ENCODE data around the gene GNB1L. TPM values are rescaled to one million over a fixed set of nuclear protein-coding genes. Genes with fewer than 3 reads are reported as not detected.

Gene GNB1L
- total RNA-seq, 4 donors from 2014 or later, result 4.6 to 8.7 (median 6.8) TPM

- Histone ChIP-seq H3K27ac (replicated peaks in 1 of 4) (no peak overlapping the region), H3K27me3 (no peaks in the 10 kb centered on the region), H3K4me1 (peaks cover 0 to 4% (median 2%) of the 10 kb centered on the region in 4 donors), H3K36me3 (peaks cover 0 to 6% (median 3%) of the 10 kb centered on the region in 4 donors), H3K9me3 (no peaks in the 10 kb centered on the region), H3K4me3 (no peak overlapping the region)
- no peak for DNase-seq (ENCODE audit: extremely low spot score)
- intact Hi-C loops (cut with DNase I), result no loop called here
- no peak for TF ChIP-seq EP300 (IDR thresholded peaks at IDR 0.05)
- TF ChIP-seq POLR2A (IDR thresholded peaks at IDR 0.05; ENCODE audit: low read depth), result no peak
- TF ChIP-seq POLR2AphosphoS5 (IDR thresholded peaks at IDR 0.05), result no peak
- no peak for TF ChIP-seq CTCF (IDR thresholded peaks at IDR 0.05)
- 94% methylated on average over 23 of the region's 30 CpGs for WGBS
Observed at GRCh38 chr22:19870153-19871022, 15.7 kb upstream of the GNB1L start.

GRCh38 chr22:19869497-19870152 lies 15.0 kb upstream of the GNB1L start:
- peaks cover 0 to 4% (median under 1%) of the 10 kb centered on the region in 4 donors for H3K4me1 ChIP-seq
- WGBS, result 94% methylated on average over 11 of the region's 12 CpGs
- TF ChIP-seq POLR2AphosphoS5 (IDR thresholded peaks at IDR 0.05), result no peak
- TF ChIP-seq EP300 (IDR thresholded peaks at IDR 0.05), result no peak
- no peak for TF ChIP-seq POLR2A (IDR thresholded peaks at IDR 0.05; ENCODE audit: low read depth)
- no peak for TF ChIP-seq CTCF (IDR thresholded peaks at IDR 0.05)
- no peak overlapping the region for H3K4me3 ChIP-seq
- no peaks in the 10 kb centered on the region for H3K36me3 ChIP-seq
- no peaks in the 10 kb centered on the region for H3K9me3 ChIP-seq
- no peak overlapping the region for H3K27ac ChIP-seq (replicated peaks in 1 of 4)
- DNase-seq (ENCODE audit: extremely low spot score), result no peak
- intact Hi-C loops (cut with DNase I), result no loop called here
- no peaks in the 10 kb centered on the region for H3K27me3 ChIP-seq

- no peak overlapping the region for H3K27ac ChIP-seq (replicated peaks in 1 of 4)
- WGBS, result 92% methylated on average over 16 of the region's 23 CpGs
- H3K9me3 ChIP-seq, result no peaks in the 10 kb centered on the region
- H3K4me1 ChIP-seq, result peaks cover 0 to 4% (median 0%) of the 10 kb centered on the region in 4 donors
- DNase-seq (ENCODE audit: extremely low spot score), result no peak
- intact Hi-C loops (cut with DNase I), result no loop called here
- H3K36me3 ChIP-seq, result no peaks in the 10 kb centered on the region
- no peaks in the 10 kb centered on the region for H3K27me3 ChIP-seq
- no peak for TF ChIP-seq CTCF (IDR thresholded peaks at IDR 0.05)
- TF ChIP-seq POLR2AphosphoS5 (IDR thresholded peaks at IDR 0.05), result no peak
- no peak for TF ChIP-seq POLR2A (IDR thresholded peaks at IDR 0.05; ENCODE audit: low read depth)
- TF ChIP-seq EP300 (IDR thresholded peaks at IDR 0.05), result no peak
- no peak overlapping the region for H3K4me3 ChIP-seq
Observed at GRCh38 chr22:19868773-19869471, 14.2 kb upstream of the GNB1L start.

GRCh38 chr22:19868333-19868732 lies 13.7 kb upstream of the GNB1L start:
- no peak for DNase-seq (ENCODE audit: extremely low spot score)
- WGBS, result 85% methylated on average over 3 of the region's 3 CpGs
- TF ChIP-seq POLR2AphosphoS5 (IDR thresholded peaks at IDR 0.05), result no peak
- no peak for TF ChIP-seq EP300 (IDR thresholded peaks at IDR 0.05)
- TF ChIP-seq POLR2A (IDR thresholded peaks at IDR 0.05; ENCODE audit: low read depth), result no peak
- Histone ChIP-seq H3K27me3 (no peaks in the 10 kb centered on the region), H3K9me3 (no peaks in the 10 kb centered on the region), H3K4me1 (peaks cover 0 to 4% (median 0%) of the 10 kb centered on the region in 4 donors), H3K4me3 (no peak overlapping the region), H3K27ac (replicated peaks in 1 of 4) (no peak overlapping the region), H3K36me3 (no peaks in the 10 kb centered on the region)
- intact Hi-C loops (cut with DNase I), result no loop called here

GRCh38 chr22:19867617-19868016 lies 12.9 kb upstream of the GNB1L start:
- 88% methylated on average over 7 of the region's 7 CpGs for WGBS
- DNase-seq (ENCODE audit: extremely low spot score), result no peak
- no peaks in the 10 kb centered on the region for H3K27me3 ChIP-seq
- H3K4me3 ChIP-seq, result no peak overlapping the region
- intact Hi-C loops (cut with DNase I), result no loop called here
- peaks cover 0 to 4% (median 0%) of the 10 kb centered on the region in 4 donors for H3K4me1 ChIP-seq
- H3K9me3 ChIP-seq, result no peaks in the 10 kb centered on the region
- no peaks in the 10 kb centered on the region for H3K36me3 ChIP-seq
- H3K27ac ChIP-seq (replicated peaks in 1 of 4), result no peak overlapping the region
- TF ChIP-seq EP300 (IDR thresholded peaks at IDR 0.05), result no peak
- TF ChIP-seq POLR2A (IDR thresholded peaks at IDR 0.05; ENCODE audit: low read depth), result no peak
- no peak for TF ChIP-seq CTCF (IDR thresholded peaks at IDR 0.05)
- TF ChIP-seq POLR2AphosphoS5 (IDR thresholded peaks at IDR 0.05), result no peak

Data from esophagus muscularis mucosa (tissue), 4 donors.